Stimulated activated CD4-positive, alpha-beta T cell treated with anti-CD3 and anti-CD28 coated beads, Interleukin-15, amount 100 ng/mL, for 48 hours (primary cell): Measurements from ENCODE around the gene TBC1D5.

Experiments used
- DNase-seq, 2 donors: peaks; one replicate each; pipeline ENCODE4 v3.0.0-alpha.2; 2020; ENCODE audit warnings: low read depth in 2 of 2

The TBC1D5 gene

DNA sequence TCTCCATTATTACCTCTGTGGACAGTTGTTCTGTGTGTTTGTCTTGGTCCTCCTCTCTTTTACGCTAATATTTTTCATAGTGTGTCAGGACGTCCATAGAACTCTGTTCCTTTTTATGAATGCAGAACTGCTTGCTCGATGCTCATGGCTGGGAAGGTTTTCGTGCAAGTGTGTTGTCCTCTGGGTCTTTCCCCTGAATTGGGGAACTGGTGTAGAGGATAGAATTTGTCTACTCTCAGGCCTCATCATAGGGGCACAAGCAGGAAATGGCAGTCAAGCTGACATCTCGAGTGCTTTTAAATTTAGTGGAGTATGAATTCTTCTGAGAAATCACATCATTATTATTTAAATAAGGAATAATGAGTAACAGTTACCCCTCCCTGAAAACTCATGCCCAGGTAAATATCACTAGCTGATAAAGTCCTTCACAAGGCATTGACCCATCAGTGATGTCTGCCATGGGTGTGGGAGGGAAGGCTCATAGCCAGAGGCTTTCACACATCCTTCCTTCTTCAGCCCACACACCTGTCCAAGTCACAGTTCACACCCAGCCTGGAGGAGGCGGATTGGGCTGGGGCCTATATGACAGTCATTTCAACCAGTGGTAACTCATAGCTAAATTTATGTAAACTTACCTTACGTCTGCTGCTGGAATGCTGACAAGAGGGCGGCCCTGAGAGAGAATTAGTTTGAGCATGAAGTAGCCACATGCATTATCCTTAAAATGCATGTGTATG is 631.6 kb downstream of the TBC1D5 start:
- peak in 1 of 2 donors; percentile 4 for DNase-seq
